DOHH2 (cell line): ENCODE data around the gene PPRC1.

Source experiments
- H3F3A ChIP-seq: fragments of 200-600 bp; sonication (generic), shearing (Covaris generic); 2 replicates; pipeline ENCODE4 v1.6.0; 2016; ENCODE audit warnings: antibody characterized with exemption, mild to moderate bottlenecking; ENCODE audit not compliant: control insufficient read depth, insufficient read depth
- H3K27ac ChIP-seq: fragments of 200-600 bp; sonication (generic); 2 replicates; pipeline ENCODE4 v1.5.1; 2014; ENCODE audit warnings: low read depth, mild to moderate bottlenecking, low read length, moderate library complexity
- H3K27me3 ChIP-seq: fragments of 200-600 bp; sonication (generic); 2 replicates; pipeline ENCODE4 v1.6.1; 2014; ENCODE audit warnings: mild to moderate bottlenecking, low read length, mixed read lengths; ENCODE audit not compliant: control insufficient read depth
- H3K36me3 ChIP-seq: fragments of 200-600 bp; sonication (generic); 2 replicates; pipeline ENCODE4 v1.6.1; 2014; ENCODE audit warnings: mild to moderate bottlenecking, low read length, moderate library complexity, mixed read lengths; ENCODE audit not compliant: control insufficient read depth
- H3K4me1 ChIP-seq: fragments of 200-600 bp; sonication (generic); 2 replicates; pipeline ENCODE4 v1.6.1; 2014; ENCODE audit warnings: mild to moderate bottlenecking, low read length, mixed read lengths; ENCODE audit not compliant: control insufficient read depth
- H3K4me2 ChIP-seq: fragments of 200-600 bp; sonication (generic); 2 replicates; pipeline ENCODE4 v1.6.0; 2014; ENCODE audit warnings: mild to moderate bottlenecking, low read length, moderate library complexity
- H3K4me3 ChIP-seq: fragments of 200-600 bp; sonication (generic); 2 replicates; pipeline ENCODE4 v1.5.1; 2014; ENCODE audit warnings: mild to moderate bottlenecking, low read length, mixed read lengths
- H3K79me2 ChIP-seq: fragments of 200-600 bp; sonication (generic); 2 replicates; pipeline ENCODE4 v1.6.1; 2014; ENCODE audit warnings: mild to moderate bottlenecking, low read length, mixed read lengths; ENCODE audit not compliant: control insufficient read depth
- H3K9me2 ChIP-seq: fragments of 200-600 bp; sonication (generic); replicated peaks from 2 replicates; pipeline ENCODE4 v1.6.1; 2014; ENCODE audit warnings: mild to moderate bottlenecking, low read length, mixed read lengths; ENCODE audit not compliant: control insufficient read depth
- H3K9me3 ChIP-seq: fragments of 200-600 bp; sonication (generic); 2 replicates; pipeline ENCODE4 v1.6.1; 2014; ENCODE audit warnings: antibody characterized with exemption, low read length, mixed read lengths; ENCODE audit not compliant: control insufficient read depth, insufficient read depth
- H4K20me1 ChIP-seq: fragments of 200-600 bp; sonication (generic); 2 replicates; pipeline ENCODE4 v1.6.0; 2014; ENCODE audit warnings: low read depth, mild to moderate bottlenecking, antibody characterized with exemption, low read length, moderate library complexity; ENCODE audit not compliant: control insufficient read depth, insufficient read depth
- CTCF ChIP-seq: fragments of 200-600 bp; sonication (generic); IDR thresholded peaks from one replicate; pipeline ENCODE4 v1.5.1; 2014; ENCODE audit warnings: antibody characterized with exemption, mild to moderate bottlenecking, low read depth, low read length; ENCODE audit not compliant: poor library complexity, severe bottlenecking
- EZH2phosphoT487 ChIP-seq: fragments of 200-600 bp; sonication (generic); IDR thresholded peaks from 2 replicates; pipeline ENCODE4 v1.6.1; 2017; ENCODE audit warnings: borderline replicate concordance, mild to moderate bottlenecking, antibody characterized with exemption, low read length, moderate library complexity, mixed read lengths

PPRC1 gene

GRCh38 chr10:102150970-102151773 lies 18.3 kb downstream of the PPRC1 start:
- Histone ChIP-seq H3K9me2 (no peaks in the 10 kb centered on the region), H3K36me3 (peaks cover 95% of the 10 kb centered on the region), H3K4me2 (peak overlapping the region; percentile 81), H3K4me3 (peak overlapping the region; percentile 66), H3F3A (peaks cover 29% of the 10 kb centered on the region), H4K20me1 (peaks cover 7% of the 10 kb centered on the region; the same call in 1 of the 2 replicates), H3K4me1 (peaks cover 46% of the 10 kb centered on the region), H3K27ac (peak overlapping the region; percentile 79), H3K79me2 (peaks cover 50% of the 10 kb centered on the region), H3K27me3 (no peaks in the 10 kb centered on the region), H3K9me3 (no peaks in the 10 kb centered on the region)
- TF ChIP-seq CTCF, result no peak
- no peak for TF ChIP-seq EZH2phosphoT487

- H4K20me1 ChIP-seq, result peaks cover 7% of the 10 kb centered on the region; the same call in 1 of the 2 replicates
- H3K36me3 ChIP-seq, result peaks cover 95% of the 10 kb centered on the region
- H3K4me1 ChIP-seq, result peaks cover 46% of the 10 kb centered on the region
- H3F3A ChIP-seq, result peaks cover 29% of the 10 kb centered on the region
- no peaks in the 10 kb centered on the region for H3K9me2 ChIP-seq
- H3K27me3 ChIP-seq, result no peaks in the 10 kb centered on the region
- peak within 1 kb of the TSS; percentile 79 for H3K27ac ChIP-seq
- peak within 1 kb of the TSS; percentile 94 for H3K4me3 ChIP-seq
- no peaks in the 10 kb centered on the region for H3K9me3 ChIP-seq
- peaks cover 58% of the 10 kb centered on the region for H3K79me2 ChIP-seq
- H3K4me2 ChIP-seq, result peak within 1 kb of the TSS; percentile 90
- TF ChIP-seq CTCF (no peak), EZH2phosphoT487 (no peak)
Measured at GRCh38 chr10:102151774-102152544, 19.1 kb downstream of the PPRC1 start, which contains the start of gene NOLC1. TSS of gene NOLC1 (plus strand) at chr10:102152389. CDS start at chr10:102152411, 22 bp downstream.

GRCh38 chr10:102152545-102152890 lies 19.7 kb downstream of the PPRC1 start:
- H3K27ac ChIP-seq, result peak overlapping the region; percentile 49
- no peaks in the 10 kb centered on the region for H3K27me3 ChIP-seq
- no peaks in the 10 kb centered on the region for H3K9me3 ChIP-seq
- no peaks in the 10 kb centered on the region for H3K9me2 ChIP-seq
- peak overlapping the region; percentile 90 for H3K4me2 ChIP-seq
- peaks cover 63% of the 10 kb centered on the region for H3K79me2 ChIP-seq
- peaks cover 95% of the 10 kb centered on the region for H3K36me3 ChIP-seq
- H4K20me1 ChIP-seq, result peaks cover 13% of the 10 kb centered on the region; the same call in 1 of the 2 replicates
- peak overlapping the region; percentile 94 for H3K4me3 ChIP-seq
- TF ChIP-seq EZH2phosphoT487 (no peak), CTCF (no peak)
- peaks cover 27% of the 10 kb centered on the region for H3F3A ChIP-seq
- H3K4me1 ChIP-seq, result peaks cover 46% of the 10 kb centered on the region
